ENCODE results near the gene MAK.

DNA sequence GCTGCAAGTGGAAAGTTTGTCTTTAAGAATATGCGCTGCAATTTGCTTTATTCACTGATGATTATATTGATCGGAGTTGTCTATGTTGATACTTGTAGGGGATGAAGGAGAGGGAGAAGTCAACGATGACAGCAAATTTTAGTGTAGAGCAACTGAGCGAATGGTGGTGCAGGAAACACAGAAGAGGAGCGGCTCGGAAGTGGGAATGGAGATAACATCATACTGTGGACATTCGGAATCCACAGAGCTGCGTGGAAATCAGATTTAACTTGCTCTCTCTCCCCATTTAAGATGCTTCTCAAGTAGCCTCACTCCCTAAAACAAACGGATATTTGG lies 91.5 kb downstream of the MAK start:
- TF ChIP-seq KAT7 (CRISPR knock-in tag; IDR thresholded peaks at IDR 0.05; ENCODE audit: borderline replicate concordance) (no peak), GABPB1 (CRISPR knock-in tag; IDR thresholded peaks at IDR 0.05) (no peak), ZNF671 (CRISPR knock-in tag; IDR thresholded peaks at IDR 0.05) (no peak), RELA (CRISPR knock-in tag; IDR thresholded peaks at IDR 0.05; ENCODE audit: borderline replicate concordance) (no peak), JUN (CRISPR knock-in tag; IDR thresholded peaks at IDR 0.05) (no peak), ZBTB21 (CRISPR knock-in tag; IDR thresholded peaks at IDR 0.05; ENCODE audit: borderline replicate concordance) (no peak)
- TF ChIP-seq, protein P1, sequence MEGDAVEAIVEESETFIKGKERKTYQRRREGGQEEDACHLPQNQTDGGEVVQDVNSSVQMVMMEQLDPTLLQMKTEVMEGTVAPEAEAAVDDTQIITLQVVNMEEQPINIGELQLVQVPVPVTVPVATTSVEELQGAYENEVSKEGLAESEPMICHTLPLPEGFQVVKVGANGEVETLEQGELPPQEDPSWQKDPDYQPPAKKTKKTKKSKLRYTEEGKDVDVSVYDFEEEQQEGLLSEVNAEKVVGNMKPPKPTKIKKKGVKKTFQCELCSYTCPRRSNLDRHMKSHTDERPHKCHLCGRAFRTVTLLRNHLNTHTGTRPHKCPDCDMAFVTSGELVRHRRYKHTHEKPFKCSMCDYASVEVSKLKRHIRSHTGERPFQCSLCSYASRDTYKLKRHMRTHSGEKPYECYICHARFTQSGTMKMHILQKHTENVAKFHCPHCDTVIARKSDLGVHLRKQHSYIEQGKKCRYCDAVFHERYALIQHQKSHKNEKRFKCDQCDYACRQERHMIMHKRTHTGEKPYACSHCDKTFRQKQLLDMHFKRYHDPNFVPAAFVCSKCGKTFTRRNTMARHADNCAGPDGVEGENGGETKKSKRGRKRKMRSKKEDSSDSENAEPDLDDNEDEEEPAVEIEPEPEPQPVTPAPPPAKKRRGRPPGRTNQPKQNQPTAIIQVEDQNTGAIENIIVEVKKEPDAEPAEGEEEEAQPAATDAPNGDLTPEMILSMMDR (IDR thresholded peaks at IDR 0.05) = no peak
- TF ChIP-seq, protein P2, sequence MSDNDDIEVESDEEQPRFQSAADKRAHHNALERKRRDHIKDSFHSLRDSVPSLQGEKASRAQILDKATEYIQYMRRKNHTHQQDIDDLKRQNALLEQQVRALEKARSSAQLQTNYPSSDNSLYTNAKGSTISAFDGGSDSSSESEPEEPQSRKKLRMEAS (CRISPR knock-in tag; IDR thresholded peaks at IDR 0.05) = no peak
- TF ChIP-seq, protein P3, sequence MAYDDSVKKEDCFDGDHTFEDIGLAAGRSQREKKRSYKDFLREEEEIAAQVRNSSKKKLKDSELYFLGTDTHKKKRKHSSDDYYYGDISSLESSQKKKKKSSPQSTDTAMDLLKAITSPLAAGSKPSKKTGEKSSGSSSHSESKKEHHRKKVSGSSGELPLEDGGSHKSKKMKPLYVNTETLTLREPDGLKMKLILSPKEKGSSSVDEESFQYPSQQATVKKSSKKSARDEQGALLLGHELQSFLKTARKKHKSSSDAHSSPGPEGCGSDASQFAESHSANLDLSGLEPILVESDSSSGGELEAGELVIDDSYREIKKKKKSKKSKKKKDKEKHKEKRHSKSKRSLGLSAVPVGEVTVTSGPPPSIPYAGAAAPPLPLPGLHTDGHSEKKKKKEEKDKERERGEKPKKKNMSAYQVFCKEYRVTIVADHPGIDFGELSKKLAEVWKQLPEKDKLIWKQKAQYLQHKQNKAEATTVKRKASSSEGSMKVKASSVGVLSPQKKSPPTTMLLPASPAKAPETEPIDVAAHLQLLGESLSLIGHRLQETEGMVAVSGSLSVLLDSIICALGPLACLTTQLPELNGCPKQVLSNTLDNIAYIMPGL (CRISPR knock-in tag; IDR thresholded peaks at IDR 0.05) = no peak
- TF ChIP-seq, protein P4, sequence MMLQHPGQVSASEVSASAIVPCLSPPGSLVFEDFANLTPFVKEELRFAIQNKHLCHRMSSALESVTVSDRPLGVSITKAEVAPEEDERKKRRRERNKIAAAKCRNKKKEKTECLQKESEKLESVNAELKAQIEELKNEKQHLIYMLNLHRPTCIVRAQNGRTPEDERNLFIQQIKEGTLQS (CRISPR knock-in tag; conservative IDR thresholded peaks at IDR 0.05) = no peak

All from WTC11 (cell line).